GM18502 (cell line): Measurements from ENCODE around the gene FHIT.

Experiments used
- ATAC-seq: cut with Tn5 transposase; IDR thresholded peaks from one replicate; pipeline ENCODE4 v1.9.1; 2021; ENCODE audit warnings: mild to moderate bottlenecking; ENCODE audit not compliant: unreplicated experiment, poor library complexity

Gene FHIT

DNA sequence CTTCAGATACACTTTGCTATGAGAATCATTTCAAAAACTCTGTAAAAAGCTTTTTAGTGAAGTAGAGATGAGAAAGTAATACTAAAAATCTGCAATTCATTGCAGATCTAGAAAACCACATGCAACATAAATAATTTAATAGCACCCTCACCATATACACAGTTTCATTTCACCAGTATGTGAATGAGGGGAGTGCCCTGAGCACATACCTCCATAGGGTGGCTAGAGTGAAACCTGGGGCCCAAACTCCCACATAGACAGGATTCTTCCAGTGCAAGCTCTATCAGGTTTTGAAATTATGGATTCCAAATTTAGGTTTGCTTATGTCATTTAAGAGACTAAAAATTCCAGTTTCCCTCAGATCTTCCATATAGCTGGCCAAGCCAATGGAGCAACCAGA, 1228.1 kb downstream of the FHIT start:
- no peak for ATAC-seq

DNA sequence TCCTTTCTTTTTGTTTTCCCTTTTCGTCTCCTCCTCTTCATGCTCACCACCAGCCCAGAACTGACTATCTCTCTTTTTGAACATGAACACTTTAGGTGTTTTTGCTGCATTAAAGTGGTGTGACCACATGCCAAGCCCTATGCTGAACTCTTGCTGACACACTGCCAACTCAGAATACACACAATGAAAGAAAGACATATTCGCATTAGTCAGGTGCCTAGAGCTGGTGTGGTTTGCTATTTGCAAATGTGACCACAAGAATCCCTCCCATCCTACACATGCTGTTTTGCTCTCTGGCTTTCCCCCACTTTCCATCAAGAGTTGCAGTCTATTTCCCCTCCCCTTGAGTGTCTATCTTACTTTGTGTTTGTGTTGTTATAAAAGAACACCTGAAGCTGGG, 1233.6 kb downstream of the FHIT start:
- ATAC-seq = peak; percentile 86

DNA sequence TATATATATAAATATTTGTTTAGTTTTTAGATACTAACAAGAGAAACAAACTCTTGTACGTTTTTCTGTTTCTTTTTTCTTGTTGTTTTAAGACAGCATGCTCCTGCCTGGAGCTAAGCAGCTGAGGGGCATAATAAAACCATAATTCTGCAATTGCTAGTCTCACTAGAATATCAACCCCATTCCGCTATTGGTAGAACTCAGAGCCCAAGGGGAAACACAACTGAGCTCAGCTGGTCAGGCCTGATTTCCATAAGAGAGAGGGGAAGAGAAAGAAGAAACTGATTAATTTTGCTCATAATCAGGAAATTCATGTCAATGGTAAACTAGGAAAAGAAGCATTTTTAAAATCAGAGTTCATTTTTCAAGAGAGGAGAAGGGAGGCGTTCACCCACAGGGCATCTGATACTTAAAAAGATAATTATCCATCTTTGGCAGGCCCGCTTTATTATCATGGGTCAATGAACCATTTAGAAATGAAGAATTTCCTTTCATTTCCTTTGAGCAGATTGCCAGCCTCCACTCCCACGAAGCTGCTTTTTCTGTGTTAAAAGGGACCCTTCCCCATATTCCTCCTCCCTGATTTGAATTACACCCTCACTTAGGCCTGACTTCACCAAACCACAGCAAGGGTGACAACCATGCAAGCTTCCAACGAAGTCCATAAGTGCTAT, 1236.1 kb downstream of the FHIT start:
- no peak for ATAC-seq

DNA sequence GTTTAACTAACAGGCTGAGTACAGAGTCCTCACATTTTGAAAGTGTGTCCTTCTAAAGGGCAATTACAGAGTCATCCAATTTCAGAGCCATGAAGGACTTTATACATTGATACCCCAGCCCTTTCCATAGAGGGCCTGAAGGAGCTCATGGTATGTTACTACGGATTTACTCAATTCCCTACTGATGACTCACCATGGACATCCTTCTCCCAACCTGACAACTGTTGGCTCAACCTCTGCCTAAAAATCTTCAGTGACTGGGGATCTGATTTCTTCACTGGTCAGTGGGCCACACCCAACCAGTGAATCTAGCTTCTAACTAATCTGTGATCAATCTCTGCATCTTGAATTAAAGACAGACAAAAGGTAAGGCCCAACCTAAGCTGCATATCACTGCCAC, 1238.0 kb downstream of the FHIT start:
- no peak for ATAC-seq

DNA sequence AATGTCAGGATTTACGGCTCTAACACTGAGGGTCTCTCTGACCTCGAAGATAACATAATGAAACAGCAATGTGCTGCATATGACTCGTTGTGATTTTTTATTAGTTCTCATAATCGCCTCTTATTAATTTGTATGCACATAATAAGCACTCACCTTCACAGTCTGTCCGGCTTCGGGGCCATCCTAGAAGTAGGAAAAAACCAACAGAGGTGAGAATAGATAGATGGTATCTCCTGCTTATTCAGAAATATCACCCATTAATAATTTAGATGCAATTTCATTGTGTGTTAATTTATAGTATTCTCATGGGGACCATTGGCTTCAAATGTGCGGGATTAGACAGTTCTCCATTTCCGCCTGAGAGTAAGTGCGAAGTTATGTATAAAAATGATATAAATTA, 1240.0 kb downstream of the FHIT start:
- no peak for ATAC-seq

DNA sequence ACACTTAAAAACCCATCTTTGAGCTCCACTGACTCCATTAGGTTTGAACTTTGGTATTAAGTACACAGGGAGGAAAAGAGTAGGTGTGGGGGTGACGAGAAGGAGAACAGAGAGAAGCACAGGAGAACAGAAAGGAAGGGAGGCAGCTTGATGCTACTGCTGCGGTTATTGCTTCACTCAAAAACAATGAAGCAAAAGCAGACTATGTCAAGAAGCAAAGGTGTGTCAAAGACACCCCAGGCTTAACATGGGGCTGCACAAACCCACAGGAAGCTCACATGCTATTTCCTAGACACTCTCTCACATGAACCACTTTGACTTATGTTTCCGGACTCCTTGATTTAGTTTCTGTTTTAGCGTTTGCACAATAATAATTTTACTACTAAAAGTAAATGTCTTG, 1240.5 kb downstream of the FHIT start:
- ATAC-seq = peak; percentile 97

DNA sequence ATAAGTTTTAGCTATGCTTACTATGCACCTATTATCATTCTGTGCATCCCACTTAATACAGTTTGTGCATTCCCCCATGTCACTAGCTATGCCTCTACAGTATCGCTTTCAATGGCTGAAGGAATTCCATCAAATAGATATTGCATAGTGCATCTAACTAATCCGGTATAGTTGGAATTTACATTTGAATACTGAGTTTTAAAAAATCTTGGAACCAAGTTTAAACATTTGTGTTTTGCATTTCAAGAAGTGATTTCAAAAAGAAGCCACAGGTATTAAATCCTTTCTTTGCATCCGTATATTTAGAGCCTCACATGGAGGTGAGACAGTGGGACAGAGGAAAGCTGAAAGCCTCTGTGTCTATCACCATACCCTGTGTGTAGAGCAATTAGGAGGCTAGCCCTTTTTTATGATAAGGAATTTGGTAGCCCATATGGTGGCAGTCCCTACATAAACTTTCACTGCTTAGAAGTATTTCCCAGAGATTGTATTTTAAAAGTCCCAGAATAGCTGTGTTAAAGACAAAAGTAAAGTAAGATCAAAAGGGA, 1241.2 kb downstream of the FHIT start:
- no peak for ATAC-seq

DNA sequence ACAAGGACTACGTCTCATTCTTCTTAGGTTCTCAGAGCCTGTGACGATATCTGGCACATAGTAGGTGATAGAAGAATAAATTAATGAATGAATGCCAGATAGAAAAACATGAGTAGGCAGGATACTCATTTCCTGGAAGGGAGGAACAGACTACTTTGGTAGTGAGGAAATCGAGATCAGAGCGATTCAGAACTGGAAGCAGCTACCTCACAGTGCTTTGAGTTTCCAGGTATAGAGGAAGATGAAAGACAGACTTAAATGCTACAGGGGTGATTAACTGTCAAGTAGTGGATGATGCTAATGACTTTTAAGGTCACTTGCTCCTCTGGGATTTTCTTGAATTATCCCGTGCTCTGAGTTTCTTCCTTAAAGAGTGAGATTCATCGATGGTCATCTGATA, 1249.9 kb downstream of the FHIT start:
- ATAC-seq = no peak

DNA sequence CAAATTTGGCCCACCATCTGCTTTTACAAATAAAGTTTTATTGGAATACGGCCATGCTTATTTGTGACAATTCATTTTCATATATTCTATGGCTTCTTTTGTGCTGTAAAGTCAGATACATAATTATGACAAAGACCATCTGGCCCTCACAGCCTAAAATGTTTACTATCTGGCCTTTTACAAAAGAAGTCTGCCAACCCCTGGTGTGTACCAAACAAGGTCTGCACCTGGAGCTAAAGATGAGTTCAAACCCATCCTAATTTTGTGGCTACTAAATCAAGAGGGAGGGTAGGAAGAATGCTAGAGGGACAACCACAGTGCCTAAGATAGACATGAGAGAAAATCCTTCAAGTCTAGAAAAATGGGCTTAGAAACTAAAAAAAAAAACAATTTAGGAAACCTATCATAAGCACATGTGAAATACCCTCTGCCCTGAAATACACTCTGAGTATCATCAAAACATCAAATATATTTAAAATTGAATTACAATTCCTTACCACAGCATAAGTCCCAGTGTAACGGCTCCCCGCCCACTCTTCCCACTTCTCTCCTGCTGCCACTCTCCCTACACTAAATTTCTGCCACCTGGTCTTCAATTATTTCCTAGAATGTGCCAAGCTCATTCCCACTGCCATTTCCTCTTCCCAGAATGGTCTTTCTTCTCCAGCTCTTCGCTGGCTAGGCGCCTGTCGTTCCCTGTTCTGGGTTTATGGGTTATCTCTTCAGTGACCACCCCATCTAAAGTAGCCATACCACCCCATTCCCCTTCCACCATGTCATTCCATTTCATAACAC, 1250.7 kb downstream of the FHIT start:
- ATAC-seq = no peak

DNA sequence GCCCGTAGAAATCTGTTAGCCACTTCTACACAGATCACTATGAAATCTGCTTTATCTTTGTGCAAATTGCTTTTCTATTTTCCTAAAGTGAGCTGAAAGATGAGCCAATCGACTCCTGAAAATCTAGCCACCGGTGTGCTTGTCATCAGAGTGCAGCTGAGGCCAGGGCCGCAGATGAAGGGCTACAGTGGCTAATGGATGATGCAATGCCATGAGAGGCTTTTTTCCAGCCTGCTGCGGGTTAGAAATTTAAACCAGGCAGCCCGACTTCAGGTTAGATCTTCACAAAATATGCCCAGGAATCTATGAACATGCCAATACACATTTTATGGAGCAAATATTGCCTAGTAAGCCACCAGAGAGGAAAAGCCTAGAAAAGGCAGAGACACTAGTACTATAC, 1253.2 kb downstream of the FHIT start:
- no peak for ATAC-seq

DNA sequence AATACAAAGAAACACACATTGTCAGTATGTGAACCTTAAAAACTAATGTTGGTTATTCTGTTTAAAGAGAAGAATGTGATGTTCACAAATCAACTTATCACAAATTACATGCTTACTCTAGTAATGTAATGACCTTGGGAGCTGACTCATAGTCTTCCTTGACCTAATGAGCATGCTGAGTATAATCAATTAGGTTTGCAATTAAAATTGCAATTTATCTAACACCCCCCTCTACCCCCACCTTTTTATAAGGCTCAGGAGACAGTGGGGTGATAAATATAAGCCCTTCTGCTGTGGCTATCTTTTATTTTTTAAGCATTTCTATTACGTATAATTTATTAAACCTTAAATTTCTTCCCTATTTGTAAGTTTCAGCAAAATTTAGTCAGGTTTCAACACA, 1253.7 kb downstream of the FHIT start:
- no peak for ATAC-seq

DNA sequence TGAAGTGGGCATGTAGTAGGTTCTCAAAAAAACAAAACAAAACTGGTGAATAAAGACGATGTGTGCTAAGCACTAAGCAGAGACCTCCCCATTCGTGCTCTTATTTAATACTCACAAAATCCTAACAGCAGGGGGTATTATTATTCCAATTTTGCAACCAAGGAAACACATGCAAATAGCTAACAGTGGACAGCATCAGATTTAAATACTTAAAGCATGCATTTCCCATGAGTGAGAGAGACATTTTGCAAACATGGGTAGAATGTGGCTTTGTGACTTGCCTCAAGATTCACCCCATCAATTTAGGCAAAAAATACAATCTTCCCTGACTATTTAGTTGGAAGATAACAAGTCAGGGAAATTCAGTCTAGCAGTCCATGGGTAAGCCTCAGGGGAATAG, 1255.2 kb downstream of the FHIT start:
- no peak for ATAC-seq

DNA sequence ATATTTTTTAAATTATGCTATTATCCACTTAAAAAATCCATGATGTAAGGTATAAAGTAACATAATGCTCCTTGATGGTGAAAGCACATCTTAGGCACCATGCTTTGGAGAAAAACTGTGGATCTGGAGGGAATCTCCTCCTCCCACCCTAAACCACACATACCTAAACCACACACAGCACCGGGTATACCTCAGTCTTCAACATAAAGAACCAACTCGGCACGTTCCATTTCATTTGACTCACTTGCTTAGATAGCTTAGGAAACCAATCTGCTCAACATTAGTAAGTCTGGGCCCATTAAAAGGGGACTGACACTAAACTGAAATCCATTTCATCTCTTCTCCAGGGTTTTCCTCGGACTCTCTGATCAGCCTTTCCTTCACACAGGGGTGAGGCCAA, 1255.7 kb downstream of the FHIT start:
- no peak for ATAC-seq

DNA sequence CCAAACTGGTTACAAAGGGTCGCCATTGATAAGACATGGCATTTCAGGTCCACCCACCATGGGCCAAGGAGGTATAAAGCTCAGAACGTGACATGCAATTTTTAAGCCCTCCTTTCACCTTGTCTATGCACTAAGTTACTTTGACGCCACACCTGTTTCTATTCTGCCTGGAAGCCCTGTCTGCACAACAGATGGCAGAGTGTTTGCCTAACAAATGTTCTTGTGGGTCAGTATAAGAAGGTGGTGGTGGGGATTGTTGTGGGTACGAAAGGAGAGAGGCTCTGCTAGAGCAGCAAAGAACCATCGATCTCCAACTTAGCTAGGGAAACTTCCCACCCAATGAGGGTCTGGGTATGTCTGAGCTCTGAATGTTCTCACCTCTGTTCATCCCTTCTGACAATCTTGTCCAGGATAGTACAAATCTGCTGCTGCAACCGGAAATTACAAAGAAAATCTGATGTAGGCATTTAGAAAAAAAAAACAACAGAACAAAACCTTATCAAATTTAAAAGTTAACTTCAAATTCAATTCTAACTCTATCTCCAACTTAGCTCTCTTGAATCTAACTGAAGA, 1256.4 kb downstream of the FHIT start:
- no peak for ATAC-seq

DNA sequence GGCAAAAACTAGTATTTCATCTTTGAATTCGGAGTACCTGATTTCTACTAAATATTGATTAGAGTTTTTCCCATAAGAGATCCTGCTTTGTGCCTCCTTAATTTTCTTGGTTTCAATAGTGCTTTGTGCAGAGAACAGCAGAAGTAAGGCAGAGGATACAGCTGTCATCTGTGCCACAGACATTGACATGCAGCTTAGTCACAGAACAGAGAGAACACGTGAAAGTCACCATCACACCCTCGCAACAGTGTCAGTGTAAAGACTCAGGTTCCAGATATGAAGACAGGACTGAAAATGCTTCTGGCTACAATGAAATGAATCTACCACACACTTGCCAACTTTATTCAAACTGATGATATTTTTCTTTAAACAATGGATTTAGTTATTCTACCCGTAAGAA, 1258.7 kb downstream of the FHIT start:
- ATAC-seq = no peak

DNA sequence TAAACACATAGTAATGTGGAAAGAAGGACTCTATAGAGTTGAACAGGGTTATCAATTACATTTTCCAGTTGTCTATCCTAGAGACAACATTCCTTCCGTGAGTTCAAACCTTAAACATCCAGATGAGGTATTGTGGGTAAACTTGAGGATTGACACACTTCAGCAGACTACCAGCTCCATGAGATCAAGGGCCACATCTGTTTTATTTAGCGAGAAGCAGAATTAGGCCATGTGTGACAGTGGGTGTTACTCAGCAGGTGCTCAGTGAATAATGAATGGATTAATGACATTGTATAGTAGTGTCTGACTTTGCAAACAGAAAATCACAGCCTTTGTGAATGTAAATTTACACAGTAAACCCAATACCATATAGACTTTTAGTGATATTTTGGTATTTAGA, 1260.3 kb downstream of the FHIT start:
- ATAC-seq = no peak

DNA sequence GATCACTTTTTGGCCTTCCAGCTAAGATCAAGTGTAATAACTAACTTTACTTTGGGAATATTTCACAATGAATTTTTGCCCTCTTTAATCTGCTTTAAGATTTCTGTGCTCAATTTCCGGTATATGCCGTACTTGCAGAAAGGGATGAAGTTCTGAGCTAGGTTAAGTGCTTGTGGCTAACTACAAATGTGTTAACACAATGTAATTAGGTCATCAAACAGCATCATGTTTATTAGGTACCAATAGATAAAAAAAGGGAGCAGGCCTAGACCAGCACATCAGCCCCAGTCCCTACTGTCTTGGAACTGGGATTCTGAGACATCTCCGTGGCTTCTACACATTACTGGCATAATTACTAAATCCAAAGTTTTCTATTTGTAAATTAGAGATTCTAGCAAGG, 1268.7 kb downstream of the FHIT start:
- ATAC-seq = no peak

DNA sequence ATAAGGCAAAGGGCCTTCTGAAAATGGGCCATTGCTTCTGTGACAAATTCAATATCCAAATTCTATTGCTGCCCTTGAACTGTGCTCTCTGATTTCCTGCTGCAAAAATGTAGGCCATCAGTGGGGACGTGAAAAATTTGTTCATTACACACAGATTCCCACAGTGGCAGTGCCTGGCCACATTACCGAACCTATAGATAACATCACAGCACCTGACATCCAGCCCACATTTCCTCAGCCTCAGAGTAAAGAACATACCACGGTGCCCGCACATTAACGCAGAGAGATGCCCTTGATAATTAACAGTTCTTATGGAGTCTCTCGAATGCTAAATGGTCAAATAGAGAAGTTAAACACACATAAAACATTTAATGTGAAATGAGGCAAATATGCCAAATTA, 1269.9 kb downstream of the FHIT start:
- no peak for ATAC-seq

DNA sequence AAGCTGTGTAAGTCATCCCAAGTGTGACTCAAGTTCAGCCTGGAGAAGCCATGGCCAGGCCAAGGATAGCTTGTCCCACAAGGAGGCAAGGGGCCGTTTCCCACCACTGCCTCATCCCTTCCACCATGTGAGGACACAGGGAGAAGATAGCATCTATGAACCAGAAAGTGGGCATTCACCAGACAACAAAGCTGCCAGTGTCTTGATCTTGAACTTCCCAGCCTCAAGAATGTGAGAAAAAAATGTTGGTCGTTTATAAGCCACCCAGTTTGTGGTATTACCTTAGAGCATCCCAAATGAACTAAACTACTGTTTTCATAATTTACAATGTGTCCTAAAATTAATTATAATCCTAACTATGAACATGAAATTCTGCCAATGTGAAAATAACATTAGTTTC, 1270.7 kb downstream of the FHIT start:
- no peak for ATAC-seq

DNA sequence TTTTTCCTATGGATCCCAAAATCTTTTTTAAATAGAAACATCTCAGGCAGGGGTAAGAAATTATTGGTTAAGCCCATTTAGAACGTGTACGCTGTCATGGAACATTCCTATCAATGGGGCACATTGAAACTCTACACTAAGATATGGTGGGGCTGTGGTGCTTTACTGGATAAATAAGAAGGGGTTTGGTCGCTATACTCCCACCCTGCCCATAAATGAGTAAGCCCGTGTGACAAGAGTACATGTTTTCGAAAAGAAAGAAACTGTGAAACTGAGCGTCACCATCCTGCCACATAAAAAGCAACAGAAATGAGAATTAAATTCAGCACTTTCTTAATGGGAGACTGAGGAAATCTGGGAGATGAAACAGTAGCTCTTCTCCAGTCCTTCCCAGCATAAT, 1271.7 kb downstream of the FHIT start:
- no peak for ATAC-seq

DNA sequence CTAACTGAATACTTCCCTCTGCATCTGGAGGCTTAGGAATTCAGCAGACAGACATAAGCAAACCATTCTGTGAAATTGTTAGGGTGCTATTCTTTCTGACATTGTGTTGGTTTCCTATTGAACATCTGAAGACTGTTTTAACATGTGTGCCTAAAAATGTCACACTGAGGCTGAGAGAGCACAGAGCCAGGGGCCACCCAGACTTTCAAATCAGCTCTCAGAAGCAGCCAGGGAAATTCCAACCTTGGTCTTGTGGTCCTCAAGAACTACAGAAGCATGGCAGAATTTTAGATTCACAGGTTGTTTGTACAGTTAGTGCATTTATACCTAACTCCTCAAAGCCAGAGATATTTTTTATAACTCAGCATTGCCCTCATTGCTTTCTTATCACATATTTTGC, 1272.3 kb downstream of the FHIT start:
- ATAC-seq = peak; percentile 91

DNA sequence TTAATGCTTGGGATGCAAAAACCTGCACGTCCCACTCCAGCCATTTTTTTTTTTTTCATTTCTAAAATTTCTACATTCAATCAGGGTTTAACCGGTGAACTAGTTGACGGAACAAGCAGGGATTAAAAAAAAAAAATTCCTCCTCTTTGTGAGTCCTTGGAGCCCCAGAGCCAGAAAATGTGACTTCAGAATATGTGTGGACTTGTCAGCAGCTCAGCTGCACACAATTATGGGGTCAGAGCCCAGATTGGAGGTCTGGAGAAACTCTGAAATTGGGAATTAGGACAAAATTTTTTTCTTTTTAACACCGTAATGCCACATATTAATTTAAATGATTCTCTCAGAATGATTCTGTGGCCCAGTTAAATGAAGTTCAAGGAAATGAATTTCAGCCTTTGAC, 1280.5 kb downstream of the FHIT start:
- ATAC-seq = no peak
